VCaP (cell line): ENCODE results near the gene PIEZO2.
"Not testable (repeated sequence)": the region's sequence is repeated elsewhere in the genome, so short reads cannot be mapped to it uniquely, and the experiment has no call there.

Source experiments
- H3K27ac ChIP-seq: fragments of 450-650 bp; 2 replicates; pipeline ENCODE4 v1.5.1; 2017
- TF ChIP-seq, protein P1 (sequence below): fragments of 450-650 bp; conservative IDR thresholded peaks from 2 replicates; pipeline ENCODE4 v1.5.1; 2017; ENCODE audit warnings: mild to moderate bottlenecking, moderate library complexity

The PIEZO2 gene

DNA sequence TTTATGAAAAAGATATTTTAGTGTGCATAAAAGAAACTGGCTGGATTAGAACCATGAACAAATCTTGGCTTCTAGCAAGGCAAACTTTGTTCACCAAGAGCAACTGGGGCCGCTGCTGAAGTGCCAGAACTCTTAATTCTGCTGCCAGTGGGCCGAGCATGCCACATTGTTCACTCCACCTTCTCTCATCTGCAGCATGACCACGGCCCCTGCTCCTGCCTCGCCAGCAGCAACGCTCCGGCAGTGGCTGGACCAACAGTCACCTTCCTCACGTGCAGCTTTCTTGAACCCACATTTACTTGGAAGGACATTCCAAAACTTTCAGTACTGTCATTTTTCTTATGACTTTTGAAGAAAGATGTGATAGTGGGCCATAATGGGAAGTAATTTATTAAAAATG lies 213.8 kb downstream of the PIEZO2 start:
- TF ChIP-seq, protein P1, sequence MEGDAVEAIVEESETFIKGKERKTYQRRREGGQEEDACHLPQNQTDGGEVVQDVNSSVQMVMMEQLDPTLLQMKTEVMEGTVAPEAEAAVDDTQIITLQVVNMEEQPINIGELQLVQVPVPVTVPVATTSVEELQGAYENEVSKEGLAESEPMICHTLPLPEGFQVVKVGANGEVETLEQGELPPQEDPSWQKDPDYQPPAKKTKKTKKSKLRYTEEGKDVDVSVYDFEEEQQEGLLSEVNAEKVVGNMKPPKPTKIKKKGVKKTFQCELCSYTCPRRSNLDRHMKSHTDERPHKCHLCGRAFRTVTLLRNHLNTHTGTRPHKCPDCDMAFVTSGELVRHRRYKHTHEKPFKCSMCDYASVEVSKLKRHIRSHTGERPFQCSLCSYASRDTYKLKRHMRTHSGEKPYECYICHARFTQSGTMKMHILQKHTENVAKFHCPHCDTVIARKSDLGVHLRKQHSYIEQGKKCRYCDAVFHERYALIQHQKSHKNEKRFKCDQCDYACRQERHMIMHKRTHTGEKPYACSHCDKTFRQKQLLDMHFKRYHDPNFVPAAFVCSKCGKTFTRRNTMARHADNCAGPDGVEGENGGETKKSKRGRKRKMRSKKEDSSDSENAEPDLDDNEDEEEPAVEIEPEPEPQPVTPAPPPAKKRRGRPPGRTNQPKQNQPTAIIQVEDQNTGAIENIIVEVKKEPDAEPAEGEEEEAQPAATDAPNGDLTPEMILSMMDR, result no peak
- H3K27ac ChIP-seq, result no peak overlapping the region

DNA sequence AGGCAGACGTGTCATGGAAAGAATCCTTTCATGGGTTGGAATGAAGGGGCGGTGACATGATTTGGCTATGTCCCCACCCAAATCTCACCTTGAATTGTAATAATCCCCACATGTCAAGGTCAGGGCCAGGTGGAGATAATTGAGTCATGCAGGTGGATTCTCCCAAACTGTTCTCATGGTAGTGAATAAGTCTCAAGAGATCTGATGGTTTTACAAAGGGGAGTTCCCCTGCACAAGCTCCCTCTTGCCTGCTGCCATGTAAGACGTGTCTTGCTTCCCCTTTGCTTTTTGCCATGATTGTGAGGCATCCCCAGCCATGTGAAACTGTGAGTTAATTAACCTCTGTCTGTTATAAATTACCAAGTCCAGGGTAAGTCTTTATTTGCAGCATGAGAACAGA lies 215.7 kb downstream of the PIEZO2 start:
- not testable (repeated sequence) for H3K27ac ChIP-seq

DNA sequence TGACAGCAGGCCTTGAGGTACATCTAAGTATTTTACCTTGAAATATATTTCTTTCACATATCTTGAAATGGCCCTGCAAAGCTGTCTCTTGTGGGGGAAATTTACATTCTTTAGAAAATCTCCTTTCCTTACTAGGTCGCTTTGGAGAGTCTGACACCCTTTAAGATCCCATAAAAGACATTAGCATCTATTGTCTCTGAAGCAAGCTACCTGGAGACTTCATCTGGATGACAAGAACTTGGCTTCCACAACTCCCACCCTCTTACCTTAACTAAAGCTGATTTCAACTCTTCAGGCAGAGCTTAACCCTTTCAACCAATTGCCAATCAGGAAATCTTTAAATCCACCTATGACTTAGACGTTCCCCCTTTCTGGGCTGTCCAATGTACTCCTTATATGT lies 219.3 kb downstream of the PIEZO2 start:
- H3K27ac ChIP-seq, result no peak overlapping the region
- TF ChIP-seq, protein P1, result no peak

DNA sequence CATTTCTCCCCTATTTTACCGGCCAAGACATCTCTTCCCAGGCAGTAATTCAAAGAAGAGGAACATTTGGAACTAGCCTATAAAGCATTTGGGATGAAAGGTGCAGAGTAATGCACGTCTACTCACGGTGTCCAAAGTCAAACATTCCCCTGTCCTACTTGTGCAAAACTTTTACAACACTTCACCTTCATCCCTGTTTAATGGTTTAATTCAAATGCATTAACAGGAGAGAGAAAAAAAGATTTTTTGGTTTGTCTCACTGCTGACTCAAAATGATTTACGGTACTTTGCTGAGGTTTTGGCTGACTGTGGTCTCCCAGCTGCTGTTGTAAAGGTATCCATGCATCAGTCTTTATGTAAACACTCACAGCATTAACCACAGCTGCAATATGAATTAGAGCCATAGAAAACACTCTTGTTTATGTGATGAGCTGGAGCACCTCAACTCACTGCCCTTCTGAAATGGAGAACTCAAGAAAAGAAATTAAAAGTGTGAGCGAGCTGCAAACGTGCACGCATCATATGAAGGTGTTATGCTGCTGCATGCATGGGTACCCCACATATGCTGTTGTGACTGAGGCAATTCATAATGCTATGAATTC lies 220.5 kb downstream of the PIEZO2 start:
- TF ChIP-seq, protein P1, result no peak
- no peak overlapping the region for H3K27ac ChIP-seq

DNA sequence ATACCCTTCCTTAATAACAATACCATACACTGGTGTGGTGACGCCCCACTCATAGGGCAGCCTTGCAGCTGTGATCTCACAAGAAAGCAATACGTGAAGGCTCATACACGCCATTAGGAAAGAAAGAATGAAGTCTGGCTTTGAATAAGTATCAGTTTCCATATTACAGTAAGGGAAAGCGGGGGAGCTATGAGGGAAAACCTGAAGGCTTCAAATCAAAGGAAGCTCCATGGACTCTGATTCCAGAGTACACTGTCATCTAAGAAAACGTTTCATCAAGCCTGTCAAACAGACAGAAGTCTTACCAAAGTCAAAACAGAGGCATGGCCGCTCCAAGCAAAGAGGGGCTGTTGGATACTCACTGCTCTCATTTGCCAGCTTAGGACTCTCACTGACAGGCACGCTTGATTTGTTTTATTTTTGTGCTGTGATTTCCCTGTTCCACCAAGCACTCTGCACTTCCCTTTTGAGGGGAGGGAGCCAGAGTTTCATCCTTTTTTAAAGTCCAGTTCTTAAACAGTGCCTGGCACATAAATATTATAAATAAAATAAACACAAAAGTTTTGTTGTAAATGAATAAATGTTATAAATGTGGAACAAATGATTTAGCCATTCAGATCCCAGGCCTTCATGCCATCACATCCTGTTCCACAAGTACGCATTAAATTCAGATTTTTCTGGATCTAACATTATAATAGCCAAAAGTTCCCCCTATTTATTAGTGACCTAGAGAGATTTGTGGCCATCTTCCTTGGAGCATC lies 221.2 kb downstream of the PIEZO2 start:
- no peak overlapping the region for H3K27ac ChIP-seq
- TF ChIP-seq, protein P1, result no peak

DNA sequence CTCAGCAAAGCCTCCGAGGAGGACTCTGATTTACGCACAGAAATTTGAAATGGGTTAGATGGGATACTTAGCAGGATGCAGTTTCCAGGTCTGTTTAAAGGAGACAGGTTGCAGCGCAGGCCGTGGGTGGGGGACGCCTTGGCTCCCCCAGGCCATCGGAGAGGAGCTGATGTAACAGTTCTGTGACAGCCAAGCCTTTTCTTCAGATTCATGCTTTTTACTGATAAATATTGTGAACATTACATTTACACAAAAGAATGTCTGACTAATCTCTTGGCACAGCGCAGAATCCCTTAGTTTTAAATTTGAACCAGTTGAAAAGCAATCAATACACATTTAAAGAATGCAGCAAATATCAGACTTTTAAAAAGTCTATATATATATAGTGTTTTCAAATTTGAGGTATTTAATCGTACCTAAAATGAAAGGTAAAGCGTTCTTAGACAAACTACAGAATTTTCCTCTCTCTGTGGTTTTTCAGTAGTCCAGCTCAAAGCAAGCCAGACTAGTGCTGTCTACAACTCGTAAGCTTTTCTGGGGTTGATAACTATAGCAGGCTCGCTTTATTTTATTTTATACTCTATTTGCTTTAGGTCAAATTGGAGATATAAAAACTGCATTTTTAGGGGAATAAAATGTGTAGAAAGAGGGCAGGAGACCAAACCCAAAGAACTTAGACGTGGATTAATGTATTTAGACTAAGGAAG lies 221.9 kb downstream of the PIEZO2 start:
- TF ChIP-seq, protein P1, result no peak
- H3K27ac ChIP-seq, result no peak overlapping the region

DNA sequence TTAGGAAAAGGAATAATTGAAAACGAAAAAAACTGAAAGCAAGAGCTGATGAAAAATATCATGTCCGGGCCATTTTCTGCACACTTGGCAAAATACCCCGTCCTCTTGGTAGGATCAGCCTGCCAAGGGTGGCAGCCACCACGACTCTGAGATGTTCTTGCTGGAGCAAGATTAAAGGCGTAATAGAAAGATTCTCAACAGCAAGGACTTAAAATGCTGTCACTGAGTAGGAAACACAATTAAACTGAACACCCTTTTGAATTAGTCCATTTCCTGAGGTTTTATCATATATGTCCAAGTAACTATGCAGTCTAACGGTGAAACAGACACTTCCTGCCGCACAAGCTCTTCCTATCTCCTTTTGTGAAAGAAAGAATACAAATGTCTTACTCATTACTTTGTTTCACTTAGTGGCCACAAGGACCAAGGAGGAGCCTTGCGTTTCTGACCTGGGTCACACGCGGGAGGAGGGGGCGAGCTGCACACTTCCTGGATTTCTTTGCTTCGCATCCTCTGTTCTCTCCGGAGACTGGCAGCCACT lies 222.7 kb downstream of the PIEZO2 start:
- TF ChIP-seq, protein P1, result no peak
- no peak overlapping the region for H3K27ac ChIP-seq
